ENCODE measurements around the gene NCAM1. TPM values are rescaled to one million over a fixed set of nuclear protein-coding genes. Genes with fewer than 3 reads are reported as not detected.
A peak's percentile ranks its signal among the peaks of the same experiment; 100 is the strongest.

NCAM1 gene
- total RNA-seq, 1 donor from 2014 or later: 33.6 TPM

DNA sequence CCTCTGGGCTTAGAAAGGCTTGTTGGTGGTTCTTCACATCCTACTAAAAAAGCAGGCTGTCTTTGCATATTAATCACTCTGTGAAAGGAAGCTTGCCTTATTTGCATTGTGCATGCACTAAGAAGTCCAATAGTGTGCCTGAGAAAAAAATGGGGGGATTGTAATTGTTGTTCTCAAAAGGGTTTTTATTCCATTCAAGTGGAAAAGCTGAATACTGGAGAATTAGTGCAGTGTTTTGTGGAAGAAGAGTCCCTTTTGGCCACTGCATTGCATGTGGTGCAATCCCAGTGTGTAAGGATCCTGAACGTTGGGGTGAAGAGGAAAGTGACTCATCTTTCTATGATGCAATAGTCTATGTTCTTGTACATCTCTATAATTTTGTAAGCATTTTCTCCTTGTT is 16.5 kb downstream of the NCAM1 start:
- peak; percentile 24 to 26 for TF ChIP-seq POLR2AphosphoS5 (IDR thresholded peaks at IDR 0.05; ENCODE audit: insufficient read depth in 1 of 2, low read depth in 1 of 2)
- TF ChIP-seq, protein P1, sequence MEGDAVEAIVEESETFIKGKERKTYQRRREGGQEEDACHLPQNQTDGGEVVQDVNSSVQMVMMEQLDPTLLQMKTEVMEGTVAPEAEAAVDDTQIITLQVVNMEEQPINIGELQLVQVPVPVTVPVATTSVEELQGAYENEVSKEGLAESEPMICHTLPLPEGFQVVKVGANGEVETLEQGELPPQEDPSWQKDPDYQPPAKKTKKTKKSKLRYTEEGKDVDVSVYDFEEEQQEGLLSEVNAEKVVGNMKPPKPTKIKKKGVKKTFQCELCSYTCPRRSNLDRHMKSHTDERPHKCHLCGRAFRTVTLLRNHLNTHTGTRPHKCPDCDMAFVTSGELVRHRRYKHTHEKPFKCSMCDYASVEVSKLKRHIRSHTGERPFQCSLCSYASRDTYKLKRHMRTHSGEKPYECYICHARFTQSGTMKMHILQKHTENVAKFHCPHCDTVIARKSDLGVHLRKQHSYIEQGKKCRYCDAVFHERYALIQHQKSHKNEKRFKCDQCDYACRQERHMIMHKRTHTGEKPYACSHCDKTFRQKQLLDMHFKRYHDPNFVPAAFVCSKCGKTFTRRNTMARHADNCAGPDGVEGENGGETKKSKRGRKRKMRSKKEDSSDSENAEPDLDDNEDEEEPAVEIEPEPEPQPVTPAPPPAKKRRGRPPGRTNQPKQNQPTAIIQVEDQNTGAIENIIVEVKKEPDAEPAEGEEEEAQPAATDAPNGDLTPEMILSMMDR (IDR thresholded peaks at IDR 0.05): no peak
- TF ChIP-seq POLR2A (IDR thresholded peaks at IDR 0.05): no peak
- H3K27ac ChIP-seq: no peak overlapping the region
- no peak for DNase-seq (ENCODE audit: extremely low spot score in 2 of 2)

DNA sequence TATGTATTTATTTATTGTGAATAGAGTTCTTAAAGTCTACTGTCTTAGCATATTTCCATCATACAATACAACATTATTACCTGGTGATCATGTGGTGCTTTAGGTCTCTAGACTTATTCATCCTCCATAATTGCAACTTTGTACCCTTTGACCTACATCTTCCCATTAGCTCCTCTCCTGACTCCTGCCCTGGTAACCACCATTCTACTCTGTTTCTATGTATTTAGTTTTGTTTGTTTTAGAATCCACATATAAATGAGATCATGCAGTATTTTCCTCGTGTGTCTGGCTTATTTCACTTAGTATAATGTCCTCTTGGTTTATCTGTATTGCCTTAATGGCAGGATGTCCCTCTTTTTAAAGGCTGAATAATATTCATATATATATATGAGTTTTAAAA is 22.7 kb downstream of the NCAM1 start:
- H3K4me3 ChIP-seq: no peak overlapping the region
- no peaks in the 10 kb centered on the region for H3K4me1 ChIP-seq
- H3K27ac ChIP-seq: no peak overlapping the region
- H3K36me3 ChIP-seq: no peaks in the 10 kb centered on the region
- intact Hi-C loops (cut with DNase I): no loop called here
- H3K9me3 ChIP-seq: no peaks in the 10 kb centered on the region
- no peak for DNase-seq (ENCODE audit: extremely low spot score in 2 of 2)
- no peaks in the 10 kb centered on the region for H3K27me3 ChIP-seq
- no peak for TF ChIP-seq POLR2AphosphoS5 (IDR thresholded peaks at IDR 0.05; ENCODE audit: insufficient read depth in 1 of 2, low read depth in 1 of 2)
- no peak for TF ChIP-seq POLR2A (IDR thresholded peaks at IDR 0.05)
- TF ChIP-seq, protein P1 (IDR thresholded peaks at IDR 0.05): no peak

More for the DNA sequence above, 16.5 kb downstream of the NCAM1 start:
- no peaks in the 10 kb centered on the region for H3K4me1 ChIP-seq
- no peaks in the 10 kb centered on the region for H3K36me3 ChIP-seq
- intact Hi-C loops (cut with DNase I): no loop called here
- no peaks in the 10 kb centered on the region for H3K9me3 ChIP-seq
- no peaks in the 10 kb centered on the region for H3K27me3 ChIP-seq
- no peak overlapping the region for H3K4me3 ChIP-seq

DNA sequence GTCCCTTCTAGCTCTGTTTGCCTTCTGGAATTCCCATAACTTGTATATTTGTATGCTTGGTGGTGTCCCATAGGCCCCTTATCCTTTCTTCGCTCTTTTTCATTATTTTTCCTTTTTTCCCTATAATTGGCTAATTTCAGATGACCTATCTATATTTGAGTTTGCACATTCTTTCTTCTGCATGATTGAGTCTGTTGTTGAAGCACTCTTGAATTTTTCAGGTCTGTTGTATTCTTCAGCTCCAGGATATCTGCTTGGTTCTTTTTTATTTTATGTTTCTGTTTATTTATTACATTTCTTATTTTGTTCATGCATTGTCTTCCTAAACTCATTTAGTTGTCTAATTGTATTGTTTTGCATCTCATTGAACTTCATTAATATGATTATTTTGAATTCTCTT is 28.0 kb downstream of the NCAM1 start:
- no peaks in the 10 kb centered on the region for H3K4me1 ChIP-seq
- no peak for DNase-seq (ENCODE audit: extremely low spot score in 2 of 2)
- H3K4me3 ChIP-seq: no peak overlapping the region
- H3K27me3 ChIP-seq: no peaks in the 10 kb centered on the region
- H3K27ac ChIP-seq: no peak overlapping the region
- H3K9me3 ChIP-seq: no peaks in the 10 kb centered on the region
- H3K36me3 ChIP-seq: no peaks in the 10 kb centered on the region
- TF ChIP-seq, protein P1 (IDR thresholded peaks at IDR 0.05): no peak
- TF ChIP-seq POLR2A (IDR thresholded peaks at IDR 0.05): no peak
- no peak for TF ChIP-seq POLR2AphosphoS5 (IDR thresholded peaks at IDR 0.05; ENCODE audit: insufficient read depth in 1 of 2, low read depth in 1 of 2)
- intact Hi-C loops (cut with DNase I): no loop called here

DNA sequence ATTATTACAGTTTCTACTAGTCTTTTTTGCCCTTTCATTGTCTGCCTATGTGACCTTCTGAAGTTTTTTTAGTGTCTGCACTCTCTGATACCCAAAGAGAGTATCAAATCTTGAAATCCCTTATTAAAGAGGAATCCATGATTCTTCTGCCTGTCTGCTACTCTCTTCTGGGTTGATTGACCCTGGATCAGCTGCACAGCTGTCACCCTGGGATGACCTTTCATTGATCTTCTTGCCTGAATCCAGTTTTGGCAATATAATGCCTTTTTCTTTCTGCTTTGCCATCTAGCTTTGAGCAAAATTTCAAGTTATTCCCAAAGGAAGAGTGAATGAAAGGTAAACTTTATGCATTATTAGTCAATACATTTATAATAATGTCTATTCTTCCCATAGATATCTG is 32.6 kb downstream of the NCAM1 start:
- TF ChIP-seq POLR2AphosphoS5 (IDR thresholded peaks at IDR 0.05; ENCODE audit: insufficient read depth in 1 of 2, low read depth in 1 of 2): no peak
- no peak for TF ChIP-seq POLR2A (IDR thresholded peaks at IDR 0.05)
- TF ChIP-seq, protein P1 (IDR thresholded peaks at IDR 0.05): no peak

DNA sequence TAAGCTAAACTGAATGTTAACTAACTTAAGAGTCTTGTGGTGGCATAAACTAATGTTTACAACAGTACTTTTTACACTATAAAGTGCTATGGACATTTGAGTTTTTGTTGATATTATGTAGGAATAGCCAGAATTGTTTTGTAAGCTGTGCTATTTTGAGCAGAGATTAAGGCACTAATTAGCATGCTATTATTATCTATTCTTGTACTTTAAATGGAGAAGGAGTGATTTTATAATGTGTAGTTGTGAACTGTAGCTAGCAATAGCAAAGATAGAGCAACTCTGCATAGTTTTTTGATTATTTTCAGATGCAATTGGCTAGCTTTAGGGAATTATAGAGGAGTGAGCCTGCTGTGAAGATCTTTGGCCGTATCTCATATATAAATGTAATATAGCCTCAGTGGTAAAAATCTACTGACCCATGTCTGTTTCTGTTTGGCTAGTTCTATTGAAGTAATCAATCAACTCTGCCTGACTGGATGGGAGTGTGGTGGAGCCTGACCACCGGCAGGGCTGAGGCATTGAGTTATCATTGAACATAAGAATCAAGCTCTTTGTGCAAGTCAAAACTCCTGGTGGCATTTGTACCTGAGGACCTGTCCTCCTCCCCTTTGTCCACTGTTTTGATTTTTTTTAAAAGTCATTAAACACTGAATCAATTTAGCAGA is 34.3 kb downstream of the NCAM1 start:
- no peak for DNase-seq (ENCODE audit: extremely low spot score in 2 of 2)

More for the DNA sequence above, 32.6 kb downstream of the NCAM1 start:
- Histone ChIP-seq H3K4me3 (no peak overlapping the region), H3K27me3 (no peaks in the 10 kb centered on the region), H3K4me1 (peaks cover 9% of the 10 kb centered on the region), H3K27ac (no peak overlapping the region), H3K9me3 (no peaks in the 10 kb centered on the region), H3K36me3 (no peaks in the 10 kb centered on the region)
- intact Hi-C loops (cut with DNase I): no loop called here
- DNase-seq (ENCODE audit: extremely low spot score in 2 of 2): no peak

More for the DNA sequence above, 34.3 kb downstream of the NCAM1 start:
- Histone ChIP-seq H3K27ac (no peak overlapping the region), H3K36me3 (no peaks in the 10 kb centered on the region), H3K27me3 (no peaks in the 10 kb centered on the region), H3K4me1 (peaks cover 9% of the 10 kb centered on the region), H3K4me3 (no peak overlapping the region), H3K9me3 (no peaks in the 10 kb centered on the region)
- TF ChIP-seq, protein P1 (IDR thresholded peaks at IDR 0.05): no peak
- no peak for TF ChIP-seq POLR2A (IDR thresholded peaks at IDR 0.05)
- TF ChIP-seq POLR2AphosphoS5 (IDR thresholded peaks at IDR 0.05; ENCODE audit: insufficient read depth in 1 of 2, low read depth in 1 of 2): no peak
- intact Hi-C loops (cut with DNase I): no loop called here

All from vagina (tissue), 2 donors.